SK-N-SH treated with all-trans-retinoic acid at 6 μM for 48 hours (cell line): ENCODE data around the gene CSNK2B.

Experiments used
- ATAC-seq: fragments of 200-7000 bp; cut with Tn5 transposase; 3 replicates; pipeline ENCODE4 v1.9.1; 2020; ENCODE audit warnings: mild to moderate bottlenecking, moderate library complexity
- ARNTL ChIP-seq: fragments of 450-650 bp; formaldehyde crosslinking; IDR thresholded peaks from 2 replicates; pipeline ENCODE4 v1.5.0; 2020; ENCODE audit warnings: low read depth, mild to moderate bottlenecking, moderate library complexity, borderline replicate concordance
- BACH2 ChIP-seq: fragments of 250-450 bp; sonication (Bioruptor Pico); IDR thresholded peaks from 2 replicates; pipeline ENCODE4 v1.9.0; 2021; ENCODE audit warnings: mild to moderate bottlenecking, borderline replicate concordance
- CSDC2 ChIP-seq: fragments of 250-450 bp; sonication (Bioruptor Pico); IDR thresholded peaks from 2 replicates; pipeline ENCODE4 v1.5.0; 2020; ENCODE audit warnings: mild to moderate bottlenecking, moderate library complexity
- ESRRG ChIP-seq: fragments of 250-450 bp; sonication (Bioruptor Pico); IDR thresholded peaks from 2 replicates; pipeline ENCODE4 v1.6.1; 2021; ENCODE audit warnings: mild to moderate bottlenecking
- ISL1 ChIP-seq: fragments of 250-450 bp; sonication (Bioruptor Pico); IDR thresholded peaks from 2 replicates; pipeline ENCODE4 v2.1.2; 2022; ENCODE audit warnings: mild to moderate bottlenecking, moderate library complexity
- OSR1 ChIP-seq: fragments of 250-450 bp; sonication (Bioruptor Pico); IDR thresholded peaks from 2 replicates; pipeline ENCODE4 v1.8.0; 2022; ENCODE audit warnings: moderate library complexity, mild to moderate bottlenecking, inconsistent platforms
- PATZ1 ChIP-seq: fragments of 250-450 bp; sonication (Bioruptor Pico); IDR thresholded peaks from 2 replicates; pipeline ENCODE4 v1.8.0; 2020; ENCODE audit warnings: mild to moderate bottlenecking, moderate library complexity, borderline replicate concordance
- POU6F1 ChIP-seq: fragments of 250-450 bp; sonication (Bioruptor Pico); IDR thresholded peaks from 2 replicates; pipeline ENCODE4 v1.8.0; 2021; ENCODE audit warnings: low read depth, mild to moderate bottlenecking, moderate library complexity, borderline replicate concordance
- PPARA ChIP-seq: fragments of 250-450 bp; sonication (Bioruptor Pico); IDR thresholded peaks from 2 replicates; pipeline ENCODE4 v1.5.0; 2020; ENCODE audit warnings: mild to moderate bottlenecking, borderline replicate concordance
- SNAI2 ChIP-seq: fragments of 250-450 bp; sonication (Bioruptor Pico); IDR thresholded peaks from 2 replicates; pipeline ENCODE4 v1.5.0; 2020; ENCODE audit warnings: mild to moderate bottlenecking, moderate library complexity
- TOX ChIP-seq: fragments of 250-450 bp; sonication (Bioruptor Pico); IDR thresholded peaks from 2 replicates; pipeline ENCODE4 v1.8.0; 2021; ENCODE audit warnings: mild to moderate bottlenecking, moderate library complexity, borderline replicate concordance
- TSHZ2 ChIP-seq: fragments of 250-450 bp; sonication (Bioruptor Pico); IDR thresholded peaks from 2 replicates; pipeline ENCODE4 v1.5.0; 2020; ENCODE audit warnings: mild to moderate bottlenecking, moderate library complexity
- ZC3H10 ChIP-seq: fragments of 250-450 bp; sonication (Bioruptor Pico); IDR thresholded peaks from 2 replicates; pipeline ENCODE4 v1.5.1; 2021; ENCODE audit warnings: mild to moderate bottlenecking, moderate library complexity
- ZFP3 ChIP-seq: fragments of 250-450 bp; sonication (Bioruptor Pico); IDR thresholded peaks from 2 replicates; pipeline ENCODE4 v1.5.0; 2020; ENCODE audit warnings: mild to moderate bottlenecking, moderate library complexity
- ZFP30 ChIP-seq: fragments of 450-650 bp; formaldehyde crosslinking; IDR thresholded peaks from 2 replicates; pipeline ENCODE4 v1.5.0; 2022; ENCODE audit warnings: mild to moderate bottlenecking, moderate library complexity
- ZNF70 ChIP-seq: fragments of 450-650 bp; formaldehyde crosslinking; IDR thresholded peaks from 2 replicates; pipeline ENCODE4 v1.5.0; 2020; ENCODE audit warnings: mild to moderate bottlenecking, moderate library complexity
- ZNF8 ChIP-seq: fragments of 450-650 bp; formaldehyde crosslinking; IDR thresholded peaks from 2 replicates; pipeline ENCODE4 v1.5.0; 2020; ENCODE audit warnings: mild to moderate bottlenecking, moderate library complexity

CSNK2B gene

GRCh38 chr6:31665501-31666336, at the start of gene CSNK2B:
TSS of gene CSNK2B (plus strand) at chr6:31666080. CDS start at chr6:31666832, 752 bp downstream.
- ATAC-seq, result peak; percentile 86
- TF ChIP-seq PATZ1 (peak; percentile 83), TSHZ2 (no peak), ISL1 (CRISPR knock-in tag) (no peak)

GRCh38 chr6:31617010-31617409, 48.9 kb upstream of the CSNK2B start:
- TF ChIP-seq ARNTL (CRISPR knock-in tag), result no peak
- TF ChIP-seq POU6F1 (CRISPR knock-in tag), result no peak
- no peak for TF ChIP-seq ZNF8 (CRISPR knock-in tag)
- TF ChIP-seq TSHZ2, result no peak
- no peak for TF ChIP-seq ZFP3 (CRISPR knock-in tag)
- no peak for TF ChIP-seq ESRRG (CRISPR knock-in tag)
- no peak for TF ChIP-seq ISL1 (CRISPR knock-in tag)
- TF ChIP-seq PPARA (CRISPR knock-in tag), result no peak
- no peak for TF ChIP-seq BACH2 (CRISPR knock-in tag)
- no peak for TF ChIP-seq ZNF70
- TF ChIP-seq ZFP30 (CRISPR knock-in tag), result no peak
- TF ChIP-seq CSDC2 (CRISPR knock-in tag), result no peak
- no peak for TF ChIP-seq ZC3H10
- TF ChIP-seq PATZ1, result no peak
- no peak for TF ChIP-seq TOX (CRISPR knock-in tag)
- TF ChIP-seq SNAI2, result no peak
- TF ChIP-seq OSR1 (CRISPR knock-in tag), result no peak
- ATAC-seq, result no peak
